ENCODE data around the gene ARPP21.

DNA sequence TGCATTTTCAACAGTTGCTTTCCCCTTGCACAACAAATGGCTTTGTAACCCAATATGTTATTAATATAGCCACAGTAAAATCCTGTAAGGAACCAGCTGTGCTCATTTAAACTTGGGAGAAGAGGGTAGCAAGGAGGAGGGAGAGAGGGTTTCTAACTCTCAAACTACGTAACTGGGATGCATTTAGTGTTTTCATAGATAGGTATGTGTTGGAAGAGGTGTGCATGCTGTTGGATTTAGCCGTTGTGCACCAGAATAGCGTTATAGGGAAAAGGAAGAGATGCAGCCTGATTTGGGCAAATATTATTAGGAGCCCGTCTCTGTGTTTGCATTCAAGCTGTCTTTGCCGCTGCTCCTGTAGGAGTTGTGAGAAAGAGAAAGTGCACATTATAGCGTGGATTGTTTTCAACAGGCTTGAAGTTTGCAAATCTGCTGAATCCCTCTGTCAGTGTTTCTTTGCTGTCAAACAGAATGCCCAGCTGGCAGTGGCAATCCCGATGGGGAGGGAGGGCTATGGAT lies 39.4 kb downstream of the ARPP21 start:
- TF ChIP-seq SUZ12 (IDR thresholded peaks at IDR 0.05) (no peak), HDGF (IDR thresholded peaks at IDR 0.05; ENCODE audit: borderline replicate concordance) (no peak), FOXA1 (IDR thresholded peaks at IDR 0.05) (no peak), NFRKB (IDR thresholded peaks at IDR 0.05) (no peak)
